HFF-Myc (cell line): ENCODE data around the gene PCDHGB3.
"Not testable (repeated sequence)": the region's sequence is repeated elsewhere in the genome, so short reads cannot be mapped to it uniquely, and the experiment has no call there.

Experiments used
- DNase-seq: peaks from one replicate; pipeline ENCODE4 v3.0.0-alpha.2; 2011; ENCODE audit warnings: low read depth; ENCODE audit errors: extremely low read depth
- H3K4me3 ChIP-seq: replicated peaks from 2 replicates; pipeline ENCODE4 v1.5.1; 2011; ENCODE audit warnings: low read depth, mild to moderate bottlenecking, control low read depth, low read length
- CTCF ChIP-seq: IDR thresholded peaks from 2 replicates; pipeline ENCODE4 v1.5.1; 2012; ENCODE audit warnings: mild to moderate bottlenecking, low read depth, low read length, control low read depth; ENCODE audit errors: missing control alignments

The PCDHGB3 gene

GRCh38 chr5:141369994-141370848, at the start of gene PCDHGB3:
TSS of gene PCDHGB3 (plus strand) at chr5:141370242. CDS start at chr5:141370395, 153 bp downstream.
- no peak for DNase-seq
- H3K4me3 ChIP-seq: peak within 1 kb of the TSS; percentile 20
- TF ChIP-seq CTCF: peak; percentile 57

- TF ChIP-seq CTCF: no peak
- no peak for DNase-seq
- no peak overlapping the region for H3K4me3 ChIP-seq
Measured at GRCh38 chr5:141322261-141322660, 47.8 kb upstream of the PCDHGB3 start.

GRCh38 chr5:141326088-141326854, 43.8 kb upstream of the PCDHGB3 start:
- no peak for DNase-seq
- peak; percentile 60 for TF ChIP-seq CTCF

GRCh38 chr5:141328231-141328630, 41.8 kb upstream of the PCDHGB3 start:
- H3K4me3 ChIP-seq: no peak overlapping the region
- TF ChIP-seq CTCF: no peak
- DNase-seq: no peak

More at GRCh38 chr5:141326088-141326854, 43.8 kb upstream of the PCDHGB3 start:
- peak overlapping the region; percentile 19 for H3K4me3 ChIP-seq

- no peak for DNase-seq
- TF ChIP-seq CTCF: peak; percentile 48
Measured at GRCh38 chr5:141330299-141331080, 39.6 kb upstream of the PCDHGB3 start, which contains the start of gene PCDHGA1. TSS of gene PCDHGA1 (plus strand) at chr5:141330514.

GRCh38 chr5:141332571-141332970, 37.5 kb upstream of the PCDHGB3 start:
- not testable (repeated sequence) for H3K4me3 ChIP-seq, DNase-seq

More at GRCh38 chr5:141330299-141331080, 39.6 kb upstream of the PCDHGB3 start, which contains the start of gene PCDHGA1:
- peak within 1 kb of the TSS; percentile 24 for H3K4me3 ChIP-seq
